HEK293 (cell line): Measurements from ENCODE around the gene PRSS2.
"Not testable (repeated sequence)": the region's sequence is repeated elsewhere in the genome, so short reads cannot be mapped to it uniquely, and the experiment has no call there.

Experiments used
- CTCF ChIA-PET: fragments of 350-600 bp; formaldehyde crosslinking; extraction: SDS; loops from one replicate; lab custom pipeline; 2021; ENCODE audit warnings: antibody characterized with exemption; lab: Yijun Ruan, JAX
- POLR2A ChIA-PET: fragments of 300-600 bp; formaldehyde crosslinking; extraction: SDS; loops from one replicate; lab custom pipeline; 2020; ENCODE audit warnings: antibody characterized with exemption, inconsistent platforms; lab: Yijun Ruan, JAX
- H3K27ac ChIP-seq: fragments of 200-500 bp; sonication (Bioruptor generic); 2 replicates; pipeline ENCODE4 v1.5.1; 2014; ENCODE audit warnings: low read depth, low read length, control low read depth, inconsistent platforms; ENCODE audit errors: extremely low read depth
- H3K36me3 ChIP-seq, 2 experiments: fragments of 200-500 bp in 1 of 2; sonication (Bioruptor generic) in 1 of 2; 1 replicate in 1 of 2; 2 replicates in 1 of 2; pipeline ENCODE4 v1.5.1; 2014 to 2017; ENCODE audit warnings: inconsistent platforms in 2 of 2, low read length in 2 of 2; ENCODE audit not compliant: control insufficient read depth in 2 of 2, insufficient read depth in 1 of 2
- H3K4me1 ChIP-seq: fragments of 200-500 bp; sonication (Bioruptor generic); 2 replicates; pipeline ENCODE4 v1.5.1; 2014; ENCODE audit warnings: mild to moderate bottlenecking, low read length, inconsistent platforms; ENCODE audit not compliant: control insufficient read depth, insufficient read depth
- H3K4me3 ChIP-seq: 2 replicates; pipeline ENCODE4 v1.5.1; 2011; ENCODE audit warnings: low read depth, mild to moderate bottlenecking, control low read depth, low read length, moderate library complexity
- H3K9me3 ChIP-seq: fragments of 200-500 bp; sonication (Bioruptor generic); 2 replicates; pipeline ENCODE4 v1.5.1; 2014; ENCODE audit warnings: low read depth, low read length, inconsistent platforms; ENCODE audit not compliant: control insufficient read depth, insufficient read depth
- KLF10 ChIP-seq: fragments of 450-650 bp; IDR thresholded peaks from 2 replicates; pipeline ENCODE4 v1.5.1; 2018; ENCODE audit warnings: missing biosample characterization, mild to moderate bottlenecking, missing genetic modification characterization
- ZBTB17 ChIP-seq: fragments of 450-650 bp; formaldehyde crosslinking; IDR thresholded peaks from 2 replicates; pipeline ENCODE4 v1.5.1; 2016; ENCODE audit warnings: missing biosample characterization, missing genetic modification characterization
- ZBTB8A ChIP-seq: fragments of 450-650 bp; formaldehyde crosslinking; IDR thresholded peaks from 2 replicates; pipeline ENCODE4 v1.5.1; 2016; ENCODE audit warnings: missing biosample characterization, missing genetic modification characterization
- ZEB2 ChIP-seq: fragments of 450-650 bp; formaldehyde crosslinking; IDR thresholded peaks from 2 replicates; pipeline ENCODE4 v1.5.1; 2016; ENCODE audit warnings: missing biosample characterization, missing genetic modification characterization
- ZNF175 ChIP-seq: fragments of 450-650 bp; formaldehyde crosslinking; IDR thresholded peaks from 2 replicates; pipeline ENCODE4 v1.5.1; 2016; ENCODE audit warnings: missing biosample characterization, missing genetic modification characterization
- ZNF211 ChIP-seq: fragments of 450-650 bp; formaldehyde crosslinking; IDR thresholded peaks from 2 replicates; pipeline ENCODE4 v1.5.1; 2016; ENCODE audit warnings: low read depth, missing biosample characterization, missing genetic modification characterization
- ZNF292 ChIP-seq: fragments of 450-650 bp; formaldehyde crosslinking; IDR thresholded peaks from 2 replicates; pipeline ENCODE4 v1.5.1; 2016; ENCODE audit warnings: low read depth, missing biosample characterization, missing genetic modification characterization, borderline replicate concordance
- ZNF394 ChIP-seq: fragments of 450-650 bp; formaldehyde crosslinking; IDR thresholded peaks from 2 replicates; pipeline ENCODE4 v1.5.1; 2016; ENCODE audit warnings: missing biosample characterization, missing genetic modification characterization, mild to moderate bottlenecking, moderate library complexity, borderline replicate concordance
- ZNF404 ChIP-seq: fragments of 450-650 bp; formaldehyde crosslinking; IDR thresholded peaks from 2 replicates; pipeline ENCODE4 v1.5.1; 2017; ENCODE audit warnings: missing biosample characterization, missing genetic modification characterization
- ZNF585B ChIP-seq: fragments of 450-650 bp; formaldehyde crosslinking; IDR thresholded peaks from 2 replicates; pipeline ENCODE4 v1.5.1; 2016; ENCODE audit warnings: missing biosample characterization, missing genetic modification characterization
- ZSCAN30 ChIP-seq: fragments of 450-650 bp; IDR thresholded peaks from 2 replicates; pipeline ENCODE4 v1.5.1; 2018; ENCODE audit warnings: missing biosample characterization, mild to moderate bottlenecking, missing genetic modification characterization, moderate library complexity
- TF ChIP-seq, protein P1 (sequence below): fragments of 450-650 bp; IDR thresholded peaks from 2 replicates; pipeline ENCODE4 v1.5.1; 2018; ENCODE audit warnings: missing biosample characterization, mild to moderate bottlenecking, missing genetic modification characterization
- TF ChIP-seq, protein P2 (sequence below): fragments of 450-650 bp; formaldehyde crosslinking; IDR thresholded peaks from 2 replicates; pipeline ENCODE4 v1.5.1; 2016; ENCODE audit warnings: missing biosample characterization, missing genetic modification characterization
- TF ChIP-seq, protein P3 (sequence below): fragments of 450-650 bp; formaldehyde crosslinking; IDR thresholded peaks from 2 replicates; pipeline ENCODE4 v1.5.1; 2017; ENCODE audit warnings: missing biosample characterization, missing genetic modification characterization
- TF ChIP-seq, protein P4 (sequence below): fragments of 450-650 bp; formaldehyde crosslinking; IDR thresholded peaks from 2 replicates; pipeline ENCODE4; 2016; ENCODE audit warnings: missing biosample characterization, missing genetic modification characterization

Gene PRSS2

DNA sequence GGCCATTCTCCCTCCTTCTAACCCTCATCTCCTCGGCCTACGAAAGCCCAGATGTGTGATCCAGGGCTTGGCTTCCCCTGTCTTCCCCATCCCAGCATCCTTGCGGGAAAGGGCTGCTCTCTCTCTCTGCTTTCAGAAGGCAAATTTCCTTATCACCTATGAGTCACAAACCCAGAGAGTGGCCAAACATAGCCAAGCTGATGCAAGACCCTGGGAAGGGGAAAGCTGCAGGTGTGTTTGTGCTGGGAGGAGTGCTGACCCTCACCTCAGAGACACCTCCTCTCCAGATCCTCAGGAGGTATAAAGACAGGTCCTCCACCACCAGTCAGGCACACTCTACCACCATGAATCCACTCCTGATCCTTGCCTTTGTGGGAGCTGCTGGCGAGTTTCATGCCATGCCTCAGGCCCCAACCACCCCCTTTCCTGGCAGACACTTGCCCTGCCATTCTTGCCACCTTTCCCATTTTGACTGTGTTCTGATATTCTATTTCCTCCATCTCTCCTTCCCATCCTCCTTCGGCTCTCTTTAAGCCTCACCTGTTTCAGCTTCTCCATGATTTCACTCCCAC lies 10.6 kb upstream of the PRSS2 start:
- Histone ChIP-seq H3K27ac (no peak overlapping the region), H3K36me3 (no peaks in the 10 kb centered on the region), H3K4me3 (no peak overlapping the region), H3K9me3 (no peaks in the 10 kb centered on the region), H3K4me1 (no peaks in the 10 kb centered on the region)
- CTCF ChIA-PET: interaction anchor here (0.6 to 1.2 kb wide), 3 partner anchors 49 to 1075 kb away, joined by 3 to 7 read pairs (median 3); no protein-coding TSS in a partner anchor
- POLR2A ChIA-PET: no interaction called here
- no peak for TF ChIP-seq ZNF211 (tag by site-specific recombination)
- TF ChIP-seq, protein P1, sequence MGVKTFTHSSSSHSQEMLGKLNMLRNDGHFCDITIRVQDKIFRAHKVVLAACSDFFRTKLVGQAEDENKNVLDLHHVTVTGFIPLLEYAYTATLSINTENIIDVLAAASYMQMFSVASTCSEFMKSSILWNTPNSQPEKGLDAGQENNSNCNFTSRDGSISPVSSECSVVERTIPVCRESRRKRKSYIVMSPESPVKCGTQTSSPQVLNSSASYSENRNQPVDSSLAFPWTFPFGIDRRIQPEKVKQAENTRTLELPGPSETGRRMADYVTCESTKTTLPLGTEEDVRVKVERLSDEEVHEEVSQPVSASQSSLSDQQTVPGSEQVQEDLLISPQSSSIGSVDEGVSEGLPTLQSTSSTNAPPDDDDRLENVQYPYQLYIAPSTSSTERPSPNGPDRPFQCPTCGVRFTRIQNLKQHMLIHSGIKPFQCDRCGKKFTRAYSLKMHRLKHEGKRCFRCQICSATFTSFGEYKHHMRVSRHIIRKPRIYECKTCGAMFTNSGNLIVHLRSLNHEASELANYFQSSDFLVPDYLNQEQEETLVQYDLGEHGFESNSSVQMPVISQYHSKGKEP: no peak
- no peak for TF ChIP-seq ZBTB8A (tag by site-specific recombination)
- TF ChIP-seq ZNF175 (tag by site-specific recombination): no peak
- TF ChIP-seq, protein P2, sequence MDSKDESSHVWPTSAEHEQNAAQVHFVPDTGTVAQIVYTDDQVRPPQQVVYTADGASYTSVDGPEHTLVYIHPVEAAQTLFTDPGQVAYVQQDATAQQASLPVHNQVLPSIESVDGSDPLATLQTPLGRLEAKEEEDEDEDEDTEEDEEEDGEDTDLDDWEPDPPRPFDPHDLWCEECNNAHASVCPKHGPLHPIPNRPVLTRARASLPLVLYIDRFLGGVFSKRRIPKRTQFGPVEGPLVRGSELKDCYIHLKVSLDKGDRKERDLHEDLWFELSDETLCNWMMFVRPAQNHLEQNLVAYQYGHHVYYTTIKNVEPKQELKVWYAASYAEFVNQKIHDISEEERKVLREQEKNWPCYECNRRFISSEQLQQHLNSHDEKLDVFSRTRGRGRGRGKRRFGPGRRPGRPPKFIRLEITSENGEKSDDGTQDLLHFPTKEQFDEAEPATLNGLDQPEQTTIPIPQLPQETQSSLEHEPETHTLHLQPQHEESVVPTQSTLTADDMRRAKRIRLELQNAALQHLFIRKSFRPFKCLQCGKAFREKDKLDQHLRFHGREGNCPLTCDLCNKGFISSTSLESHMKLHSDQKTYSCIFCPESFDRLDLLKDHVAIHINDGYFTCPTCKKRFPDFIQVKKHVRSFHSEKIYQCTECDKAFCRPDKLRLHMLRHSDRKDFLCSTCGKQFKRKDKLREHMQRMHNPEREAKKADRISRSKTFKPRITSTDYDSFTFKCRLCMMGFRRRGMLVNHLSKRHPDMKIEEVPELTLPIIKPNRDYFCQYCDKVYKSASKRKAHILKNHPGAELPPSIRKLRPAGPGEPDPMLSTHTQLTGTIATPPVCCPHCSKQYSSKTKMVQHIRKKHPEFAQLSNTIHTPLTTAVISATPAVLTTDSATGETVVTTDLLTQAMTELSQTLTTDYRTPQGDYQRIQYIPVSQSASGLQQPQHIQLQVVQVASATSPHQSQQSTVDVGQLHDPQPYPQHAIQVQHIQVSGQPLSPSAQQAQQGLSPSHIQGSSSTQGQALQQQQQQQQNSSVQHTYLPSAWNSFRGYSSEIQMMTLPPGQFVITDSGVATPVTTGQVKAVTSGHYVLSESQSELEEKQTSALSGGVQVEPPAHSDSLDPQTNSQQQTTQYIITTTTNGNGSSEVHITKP (tag by site-specific recombination): 0 out of 2 replicates have a peak, but pooled peaks have one; percentile 47
- TF ChIP-seq KLF10 (tag by site-specific recombination): no peak
- TF ChIP-seq ZSCAN30 (tag by site-specific recombination): no peak
- TF ChIP-seq, protein P3, sequence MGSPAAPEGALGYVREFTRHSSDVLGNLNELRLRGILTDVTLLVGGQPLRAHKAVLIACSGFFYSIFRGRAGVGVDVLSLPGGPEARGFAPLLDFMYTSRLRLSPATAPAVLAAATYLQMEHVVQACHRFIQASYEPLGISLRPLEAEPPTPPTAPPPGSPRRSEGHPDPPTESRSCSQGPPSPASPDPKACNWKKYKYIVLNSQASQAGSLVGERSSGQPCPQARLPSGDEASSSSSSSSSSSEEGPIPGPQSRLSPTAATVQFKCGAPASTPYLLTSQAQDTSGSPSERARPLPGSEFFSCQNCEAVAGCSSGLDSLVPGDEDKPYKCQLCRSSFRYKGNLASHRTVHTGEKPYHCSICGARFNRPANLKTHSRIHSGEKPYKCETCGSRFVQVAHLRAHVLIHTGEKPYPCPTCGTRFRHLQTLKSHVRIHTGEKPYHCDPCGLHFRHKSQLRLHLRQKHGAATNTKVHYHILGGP: no peak
- TF ChIP-seq ZNF394 (tag by site-specific recombination): no peak

DNA sequence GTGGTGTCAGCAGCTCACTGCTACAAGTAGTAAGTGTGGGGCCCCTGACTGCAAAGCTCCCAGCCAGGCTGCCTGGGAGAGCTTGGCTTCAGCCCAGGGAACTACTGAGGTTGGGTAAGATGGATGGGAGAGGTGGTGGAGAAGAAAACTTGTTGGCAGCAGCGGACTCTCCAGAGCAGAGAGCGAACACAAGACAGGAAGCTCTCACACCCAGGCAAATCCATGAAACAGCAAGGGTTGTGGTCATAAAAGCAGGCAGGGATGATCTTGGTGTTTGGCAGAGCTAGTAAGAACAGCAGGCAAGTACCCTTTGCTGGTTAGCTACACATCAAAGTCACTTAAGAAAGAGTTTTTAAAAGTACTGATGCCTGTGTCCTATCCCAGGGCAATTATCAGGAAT lies 9.2 kb upstream of the PRSS2 start:
- H3K4me1 ChIP-seq, H3K9me3 ChIP-seq, H3K27ac ChIP-seq, H3K36me3 ChIP-seq, POLR2A ChIA-PET, CTCF ChIA-PET, H3K4me3 ChIP-seq: not testable (repeated sequence)

DNA sequence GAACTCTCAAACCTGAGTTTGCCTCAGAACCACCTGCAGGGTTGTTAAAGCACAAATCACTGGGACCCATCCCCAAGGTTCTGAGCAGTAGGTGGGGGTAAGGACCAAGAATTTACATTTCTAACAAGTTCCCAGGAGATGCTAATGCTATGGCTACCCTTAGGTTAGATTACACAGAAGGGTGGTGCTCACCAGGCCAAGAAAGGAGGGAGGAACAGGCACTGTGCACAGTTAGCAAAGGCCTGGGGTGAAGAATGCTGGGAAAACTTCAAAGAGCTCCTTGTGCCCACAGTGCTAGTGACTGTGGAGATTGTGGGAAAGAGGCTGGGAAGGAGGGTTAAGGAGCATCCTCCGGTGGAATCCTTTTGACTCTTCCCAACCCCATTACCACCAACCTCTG lies 8.7 kb upstream of the PRSS2 start:
- ChIA-PET POLR2A (no interaction called here), CTCF (no interaction called here)
- Histone ChIP-seq H3K36me3 (no peaks in the 10 kb centered on the region), H3K9me3 (no peaks in the 10 kb centered on the region), H3K4me1 (no peaks in the 10 kb centered on the region), H3K27ac (no peak overlapping the region), H3K4me3 (no peak overlapping the region)
- TF ChIP-seq ZNF404 (tag by site-specific recombination) (no peak), ZNF292 (tag by site-specific recombination) (no peak), ZBTB17 (tag by site-specific recombination) (no peak), ZNF585B (tag by site-specific recombination) (no peak), ZEB2 (no peak)
- TF ChIP-seq, protein P4, sequence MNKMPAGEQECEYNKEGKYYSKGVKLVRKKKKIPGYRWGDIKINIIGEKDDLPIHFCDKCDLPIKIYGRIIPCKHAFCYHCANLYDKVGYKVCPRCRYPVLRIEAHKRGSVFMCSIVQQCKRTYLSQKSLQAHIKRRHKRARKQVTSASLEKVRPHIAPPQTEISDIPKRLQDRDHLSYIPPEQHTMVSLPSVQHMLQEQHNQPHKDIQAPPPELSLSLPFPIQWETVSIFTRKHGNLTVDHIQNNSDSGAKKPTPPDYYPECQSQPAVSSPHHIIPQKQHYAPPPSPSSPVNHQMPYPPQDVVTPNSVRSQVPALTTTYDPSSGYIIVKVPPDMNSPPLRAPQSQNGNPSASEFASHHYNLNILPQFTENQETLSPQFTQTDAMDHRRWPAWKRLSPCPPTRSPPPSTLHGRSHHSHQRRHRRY (tag by site-specific recombination): no peak
